Measurements from ENCODE around the gene VANGL1. TPM values are rescaled to one million over a fixed set of nuclear protein-coding genes. Genes with fewer than 3 reads are reported as not detected.

VANGL1 gene
- total and polyA plus RNA-seq, 2 of the 8 experiments (the other 6 are each of a cell fraction or from before 2014, with no cell fraction given) = 9.4 to 13.4 TPM

GRCh38 chr1:115613767-115614166, 28.0 kb upstream of the VANGL1 start:
- no peak overlapping the region for H3K4me2 ChIP-seq (ENCODE audit: insufficient read depth in 1 of 2, low read depth in 2 of 2, low read length in 2 of 2)
- no peak overlapping the region for H3K9ac ChIP-seq (replicated peaks in 1 of 4; ENCODE audit: extremely low read depth in 1 of 4, low read depth in 3 of 4, low read length in 3 of 4)
- H4K20me1 ChIP-seq (replicated peaks in 1 of 2; ENCODE audit: control insufficient read depth in 1 of 2, insufficient read depth in 2 of 2, low read length in 2 of 2) = no peaks in the 10 kb centered on the region
- CTCF ChIA-PET (ENCODE audit: partially characterized antibody) = interaction anchor here (1.7 to 2.8 kb wide), 2 partner anchors 18 to 93 kb away, joined by 4 to 8 read pairs; no protein-coding TSS in a partner anchor
- 96% methylated on average over 4 of the region's 4 CpGs; no CpG with 5 or more reads in 1 of the 2 experiments for WGBS, 2 experiments (ENCODE audit: extremely low coverage in 1 of 2, insufficient coverage in 1 of 2, insufficient read length in 1 of 2, insufficient replicate concordance in 2 of 2, low coverage in 1 of 2, low lambda C conversion rate in 2 of 2, missing lambda C conversion rate in 1 of 2)
- FAIRE-seq (no peak), DNase-seq (ENCODE audit: low read depth in 1 of 2, low spot score in 2 of 2) (no peak)
- no peaks in the 10 kb centered on the region for H3K36me3 ChIP-seq (ENCODE audit: control insufficient read depth in 2 of 4, insufficient read depth in 4 of 4, low read length in 3 of 4)
- H3K27ac ChIP-seq (ENCODE audit: low read depth, low read length) = no peak overlapping the region
- no peak overlapping the region for H2BK12ac ChIP-seq (ENCODE audit: low read depth, low read length)
- H2BK15ac ChIP-seq (ENCODE audit: low read length) = no peak overlapping the region
- H2BK5ac ChIP-seq (ENCODE audit: low read depth, low read length) = no peak overlapping the region
- H2BK120ac ChIP-seq (replicated peaks; ENCODE audit: low read depth, low read length) = no peak overlapping the region
- H3K9me3 ChIP-seq (ENCODE audit: insufficient read depth in 2 of 2, low read depth in 1 of 2, low read length in 1 of 2) = peaks cover 0 to 7% of the 10 kb centered on the region in 2 experiments; a peak in 1 of 4 replicates
- no peak overlapping the region for H4K91ac ChIP-seq (replicated peaks; ENCODE audit: insufficient read length, low read length)
- no peak overlapping the region for H2BK20ac ChIP-seq (ENCODE audit: low read length)
- H3K4me1 ChIP-seq (replicated peaks in 1 of 4; ENCODE audit: control insufficient read depth in 3 of 4, insufficient read depth in 4 of 4, low read length in 3 of 4) = no peaks in the 10 kb centered on the region
- H3K14ac ChIP-seq (ENCODE audit: insufficient read length) = no peak overlapping the region
- POLR2A ChIA-PET (ENCODE audit: partially characterized antibody) = no interaction called here
- H3K79me1 ChIP-seq (ENCODE audit: low read depth, low read length) = no peaks in the 10 kb centered on the region
- no peaks in the 10 kb centered on the region; the same call in 1 of the 2 replicates for H3K23me2 ChIP-seq (ENCODE audit: low read depth, low read length)
- no peaks in the 10 kb centered on the region for H3K27me3 ChIP-seq (replicated peaks in 1 of 4; ENCODE audit: control insufficient read depth in 3 of 4, extremely low read depth in 1 of 4, insufficient read depth in 3 of 4, low read length in 3 of 4)
- H4K5ac ChIP-seq (ENCODE audit: insufficient read length, low read depth, low read length) = no peak overlapping the region
- H3K18ac ChIP-seq (ENCODE audit: extremely low read depth, low read length) = no peak overlapping the region
- no peak overlapping the region for H3K4me3 ChIP-seq (ENCODE audit: extremely low read depth in 1 of 4, insufficient read depth in 2 of 4, low read depth in 3 of 4, low read length in 4 of 4)
- no peaks in the 10 kb centered on the region for H3K79me2 ChIP-seq (ENCODE audit: control insufficient read depth in 1 of 2, insufficient read depth in 2 of 2, low read length in 2 of 2)
- no peak overlapping the region for H4K8ac ChIP-seq (ENCODE audit: extremely low read depth, insufficient read depth, low read length)
- H2AFZ ChIP-seq (ENCODE audit: low read length) = no peak overlapping the region
- H2AK5ac ChIP-seq (ENCODE audit: low read depth, low read length) = no peak overlapping the region
- H3K23ac ChIP-seq (ENCODE audit: insufficient read length) = no peak overlapping the region
- H3K56ac ChIP-seq (replicated peaks; ENCODE audit: insufficient read length, low read depth, low read length) = no peak overlapping the region
- TF ChIP-seq EGR1 (IDR thresholded peaks at IDR 0.05; ENCODE audit: borderline replicate concordance, low read depth, low read length) (no peak), RFX5 (IDR thresholded peaks at IDR 0.05; ENCODE audit: borderline replicate concordance, low read depth, low read length) (no peak), FOSL1 (IDR thresholded peaks at IDR 0.05; ENCODE audit: insufficient read depth, low read depth, low read length) (no peak), NANOG (IDR thresholded peaks at IDR 0.05; ENCODE audit: insufficient read depth, low read depth, low read length, poor library complexity, severe bottlenecking) (no peak), RBBP5 (IDR thresholded peaks at IDR 0.05; ENCODE audit: borderline replicate concordance, low read depth, low read length) (no peak), RAD21 (IDR thresholded peaks at IDR 0.05 in 1 of 2, conservative IDR thresholded peaks at IDR 0.05 in 1 of 2; ENCODE audit: low read depth in 2 of 2, low read length in 2 of 2) (no peak), ZNF274 (IDR thresholded peaks at IDR 0.05; ENCODE audit: borderline replicate concordance, extremely low read depth, low read length) (no peak), ATF2 (IDR thresholded peaks at IDR 0.05; ENCODE audit: low read length) (no peak), SP4 (IDR thresholded peaks at IDR 0.05; ENCODE audit: low read length) (no peak), TEAD4 (IDR thresholded peaks at IDR 0.05; ENCODE audit: low read depth, low read length) (no peak), CBX5 (IDR thresholded peaks at IDR 0.05; ENCODE audit: low read depth, low read length) (no peak), SIX5 (IDR thresholded peaks at IDR 0.05; ENCODE audit: low read depth, low read length) (no peak), PHF8 (conservative IDR thresholded peaks at IDR 0.05; ENCODE audit: low read depth, low read length) (no peak)
- no peak overlapping the region for H3K4ac ChIP-seq (replicated peaks; ENCODE audit: insufficient read length, low read depth, low read length)

Measured in H1 (cell line).